Measurements from ENCODE around the gene HOXC4. TPM values are rescaled to one million over a fixed set of nuclear protein-coding genes. Genes with fewer than 3 reads are reported as not detected.

HOXC4 gene
- total and polyA plus RNA-seq, 10 of the 15 experiments (the other 5 are each of a cell fraction or from before 2014, with no cell fraction given): 1.0 to 11.4 (median 4.2) TPM

GRCh38 chr12:54060174-54060974 lies 6.7 kb downstream of the HOXC4 start:
- H3K9me3 ChIP-seq (replicated peaks; ENCODE audit: control insufficient read depth, insufficient read depth, low read length): no peaks in the 10 kb centered on the region
- ChIA-PET RAD21 (ENCODE audit: unreplicated experiment) (no interaction called here), POLR2A (no interaction called here), CTCF (interaction anchor here (0.7 to 1.2 kb wide), 4 partner anchors 11 to 140 kb away, joined by 3 read pairs; partner anchors contain the start of gene HOXC5), SMC1A (ENCODE audit: uncharacterized antibody, unreplicated experiment) (interaction anchor here (0.8 to 1.5 kb wide), 3 partner anchors 28 to 130 kb away, joined by 3 to 6 read pairs (median 4); partner anchors contain the start of gene HOXC5)
- WGBS (ENCODE audit: insufficient coverage, insufficient replicate concordance, low lambda C conversion rate, missing lambda C conversion rate): 81% methylated on average over 33 of the region's 38 CpGs
- in situ Hi-C loops (cut with MboI) (no loop called here), intact Hi-C loops (cut with micrococcal nuclease; ENCODE audit: unreplicated experiment) (no loop called here)
- no peak for ATAC-seq
- no peak for FAIRE-seq
- no peak overlapping the region for H3K4me2 ChIP-seq (ENCODE audit: control insufficient read depth, insufficient read depth)
- DNase-seq (ENCODE audit: low read depth, low spot score): no peak
- BruUV-seq (replicated peaks): no TSS peak
- H3K36me3 ChIP-seq (ENCODE audit: control insufficient read depth in 2 of 2, insufficient read depth in 2 of 2, low read length in 1 of 2): no peaks in the 10 kb centered on the region
- H3K4me1 ChIP-seq (ENCODE audit: control insufficient read depth, insufficient read depth, low read length): no peaks in the 10 kb centered on the region
- TF ChIP-seq CEBPB (IDR thresholded peaks at IDR 0.05; ENCODE audit: borderline replicate concordance in 1 of 2, low read depth in 2 of 2, low read length in 2 of 2) (no peak), NRF1 (conservative IDR thresholded peaks at IDR 0.05; ENCODE audit: low read depth, low read length) (no peak), PML (IDR thresholded peaks at IDR 0.05; ENCODE audit: low read length) (no peak), E2F4 (IDR thresholded peaks at IDR 0.05; ENCODE audit: low read depth, low read length) (no peak), RCOR1 (conservative IDR thresholded peaks at IDR 0.05; ENCODE audit: low read depth, low read length) (no peak), FOS (IDR thresholded peaks at IDR 0.05; ENCODE audit: borderline replicate concordance, extremely low read depth, insufficient read length) (no peak), MYB (IDR thresholded peaks at IDR 0.05; ENCODE audit: borderline replicate concordance, low read depth, low read length) (no peak)
- H3K79me2 ChIP-seq (ENCODE audit: control insufficient read depth, insufficient read depth, low read length): no peaks in the 10 kb centered on the region; the same call in 1 of the 2 replicates
- H3K27me3 ChIP-seq (replicated peaks in 1 of 2; ENCODE audit: control insufficient read depth in 2 of 2, insufficient read depth in 2 of 2, low read length in 1 of 2): 0 out of 4 replicates have a peak, but pooled peaks cover 0 to 3% of the 10 kb centered on the region in 2 experiments
- H4K20me1 ChIP-seq (ENCODE audit: control insufficient read depth, insufficient read depth): no peaks in the 10 kb centered on the region
- H3K27ac ChIP-seq (ENCODE audit: control insufficient read depth, insufficient read depth): no peak overlapping the region
- no peak overlapping the region for H2AFZ ChIP-seq (ENCODE audit: control insufficient read depth, low read depth, low read length)
- no peak overlapping the region for H3K4me3 ChIP-seq
- H3K9ac ChIP-seq (ENCODE audit: control insufficient read depth, insufficient read depth, low read length): no peak overlapping the region

All from GM12878 (cell line).